Raji (cell line): Measurements from ENCODE around the gene MNT.

Experiments
- POLR2A ChIP-seq: IDR thresholded peaks from 2 replicates; pipeline ENCODE4 v1.6.1; 2011; ENCODE audit warnings: low read depth, low read length, control low read depth; ENCODE audit not compliant: insufficient read depth

Gene MNT

GRCh38 chr17:2400474-2400866 is 390 bp downstream of the MNT start:
- no peak for TF ChIP-seq POLR2A

- peak; percentile 72 for TF ChIP-seq POLR2A
Measured at GRCh38 chr17:2399572-2400473, 1.0 kb downstream of the MNT start.

DNA sequence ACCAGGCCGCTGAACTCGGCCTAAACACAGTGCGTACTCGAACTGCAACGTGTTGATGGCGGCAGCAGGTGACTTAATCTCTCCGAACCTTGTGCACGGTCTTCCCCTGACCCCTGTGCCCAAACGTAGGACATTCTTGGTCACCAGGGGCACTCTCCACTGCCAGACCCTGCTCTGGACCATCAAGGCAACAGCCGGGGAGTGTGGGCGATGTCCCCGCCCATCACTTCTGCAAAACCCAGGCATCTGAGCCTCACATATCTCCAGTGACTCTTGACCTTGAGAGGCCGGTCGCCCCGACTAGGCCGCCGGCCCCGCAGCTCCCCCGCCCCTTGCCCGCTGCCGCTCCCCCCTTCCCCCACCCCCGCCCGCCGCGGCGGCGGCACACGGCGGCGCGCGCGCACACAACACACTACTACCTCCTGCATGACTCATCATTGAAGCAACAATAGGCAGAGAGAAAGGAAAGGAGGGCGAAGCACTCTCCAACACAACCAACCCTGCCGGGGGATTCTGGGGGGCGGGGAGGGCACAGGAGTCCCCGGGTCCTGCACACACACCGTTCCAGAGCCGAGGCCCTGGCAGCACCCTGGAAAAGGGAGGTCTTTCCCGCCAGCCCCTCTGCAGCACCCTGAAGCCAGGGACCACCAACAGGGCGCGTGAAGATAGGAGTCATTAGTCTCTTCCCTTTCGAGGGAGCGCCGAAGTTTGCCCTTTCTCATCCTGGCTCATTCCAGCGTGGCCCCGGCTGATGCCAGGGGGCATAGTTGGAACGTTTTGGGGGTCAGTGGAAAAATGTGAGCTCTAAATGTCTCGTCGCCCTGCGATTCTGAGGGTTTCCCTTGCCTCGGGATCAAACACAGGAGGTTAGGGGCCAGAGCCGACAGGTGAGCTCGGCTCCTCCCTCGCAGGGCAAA is 1.9 kb downstream of the MNT start:
- TF ChIP-seq POLR2A, result no peak

- no peak for TF ChIP-seq POLR2A
Measured at GRCh38 chr17:2398182-2398581, 2.7 kb downstream of the MNT start.

DNA sequence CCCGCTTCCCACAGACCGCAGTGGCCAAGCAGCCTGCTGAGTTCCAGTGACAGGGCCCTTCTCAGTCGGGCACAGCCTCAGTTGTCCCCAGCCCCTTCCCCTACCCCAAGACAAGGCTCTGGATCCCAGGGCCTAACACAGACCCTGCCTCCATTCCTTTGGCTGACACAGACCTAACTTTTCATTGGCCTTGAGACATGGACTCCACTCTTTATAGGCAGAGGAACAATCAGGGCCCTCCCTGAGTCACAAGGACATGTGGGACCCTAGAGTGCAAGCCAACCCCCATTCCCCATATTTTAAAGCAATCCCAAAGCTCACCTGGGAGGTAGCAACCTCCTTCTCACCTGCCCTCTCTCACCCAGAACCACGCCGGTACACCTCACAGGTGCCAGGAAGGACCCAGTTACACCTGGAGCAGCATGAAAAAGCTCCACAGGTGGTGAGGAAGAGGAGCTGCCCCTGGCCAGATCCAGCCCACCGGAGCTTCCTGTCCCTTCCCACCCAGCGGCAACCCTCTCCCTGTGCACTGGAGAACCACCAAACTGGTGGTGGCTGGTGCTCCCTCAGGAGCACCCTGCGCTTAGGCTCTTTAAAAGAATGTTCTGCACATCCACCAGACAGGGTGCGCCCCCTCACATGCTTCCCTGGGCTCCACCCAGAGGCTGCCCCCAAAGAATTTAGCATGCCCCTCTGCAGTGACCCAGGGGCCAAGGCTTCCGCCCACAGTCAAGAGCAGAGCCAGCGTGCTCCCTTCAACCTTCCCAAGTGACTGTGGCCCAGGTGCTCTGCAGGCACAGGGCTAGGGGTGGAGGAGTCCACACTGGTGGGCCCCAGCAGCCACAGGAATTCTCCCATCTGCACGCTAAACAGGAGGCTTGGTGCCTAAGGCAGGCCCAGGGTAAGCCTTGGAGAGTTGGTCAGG is 3.4 kb downstream of the MNT start:
- TF ChIP-seq POLR2A, result no peak

- no peak for TF ChIP-seq POLR2A
Measured at GRCh38 chr17:2396568-2397246, 4.2 kb downstream of the MNT start.

DNA sequence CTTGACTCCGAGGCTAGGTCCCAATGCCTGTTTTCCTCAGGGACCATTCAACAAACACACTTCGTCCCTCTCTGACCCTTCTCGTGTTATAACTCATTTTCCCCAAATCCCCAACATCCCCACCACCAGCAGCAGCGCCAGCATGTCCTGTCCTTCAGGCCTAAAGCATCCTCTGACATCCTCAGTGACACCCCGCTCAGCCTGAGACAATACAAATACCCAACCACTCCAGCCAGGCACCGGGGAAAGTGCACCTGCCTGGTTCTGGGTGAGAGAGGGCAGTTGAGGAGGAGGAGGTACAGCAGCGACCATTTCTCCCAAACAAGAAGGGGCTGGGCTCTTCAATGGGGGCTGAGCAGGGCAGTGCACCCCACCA is 4.7 kb downstream of the MNT start:
- TF ChIP-seq POLR2A, result no peak

DNA sequence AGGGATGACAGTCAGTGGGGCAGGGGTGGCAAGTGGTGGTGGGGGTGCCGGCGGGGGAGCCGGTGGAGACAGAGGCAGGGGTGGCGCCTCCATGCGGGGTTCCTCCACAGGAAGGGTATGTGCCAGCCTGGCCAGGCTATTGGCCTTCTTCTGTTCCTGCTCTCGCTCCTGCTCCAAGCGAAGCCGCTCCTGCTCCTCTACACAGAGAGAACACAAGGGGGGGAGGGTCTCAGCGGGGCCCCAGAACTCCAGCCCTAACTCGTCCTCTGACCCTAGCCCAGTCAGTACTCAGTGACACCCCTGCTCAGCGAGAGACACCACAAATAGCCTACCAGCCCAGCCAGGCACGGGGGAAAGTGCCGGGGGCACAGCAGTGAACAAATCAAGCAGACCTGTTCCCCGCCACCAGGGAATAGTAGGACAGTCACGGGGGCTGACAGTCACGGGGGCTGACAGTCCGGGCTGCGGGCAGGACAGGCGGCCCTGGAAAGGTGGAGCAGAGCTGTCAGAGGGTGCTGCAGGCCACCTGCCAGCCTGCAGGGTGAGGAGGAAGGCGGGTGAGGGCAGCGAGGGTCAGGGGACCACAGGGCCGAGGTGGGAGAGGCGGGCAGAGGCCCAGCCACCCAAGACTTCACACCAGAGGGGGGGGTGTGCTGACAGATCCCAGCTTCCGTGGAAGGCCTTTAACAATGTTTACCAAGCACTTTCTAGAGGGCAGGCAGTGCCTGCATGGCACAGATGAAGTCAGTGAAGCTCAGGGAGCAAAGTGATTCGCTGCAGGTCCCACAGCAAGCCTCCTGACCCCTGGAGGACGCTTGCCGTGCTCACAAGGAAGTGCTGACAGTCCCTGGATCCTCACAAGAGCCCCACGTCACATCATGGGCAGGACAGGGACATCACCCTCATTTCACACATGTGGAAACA is 5.3 kb downstream of the MNT start:
- TF ChIP-seq POLR2A, result no peak

DNA sequence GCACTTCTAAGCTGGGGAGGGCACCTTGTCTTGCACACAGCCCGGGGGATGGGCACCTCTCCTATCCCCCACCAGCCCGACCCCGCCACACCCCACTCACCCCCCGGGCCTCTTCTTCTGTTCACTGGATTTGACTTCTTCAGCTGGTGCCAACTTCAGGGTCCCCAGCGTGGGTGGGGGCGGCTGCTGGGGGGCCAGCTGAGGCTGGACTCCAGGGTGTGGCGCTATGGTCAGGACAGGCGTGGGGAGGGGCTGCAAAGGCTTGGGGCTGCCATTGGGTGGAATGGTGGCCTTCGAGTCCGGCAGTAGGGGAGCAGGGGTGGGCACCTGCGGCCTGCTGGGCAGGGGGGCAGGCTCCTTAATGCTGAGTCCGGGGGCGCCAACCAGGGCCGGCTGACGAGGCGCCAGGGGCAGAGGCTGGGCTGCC is 6.1 kb downstream of the MNT start:
- no peak for TF ChIP-seq POLR2A

- no peak for TF ChIP-seq POLR2A
Measured at GRCh38 chr17:2393954-2394749, 6.7 kb downstream of the MNT start.

DNA sequence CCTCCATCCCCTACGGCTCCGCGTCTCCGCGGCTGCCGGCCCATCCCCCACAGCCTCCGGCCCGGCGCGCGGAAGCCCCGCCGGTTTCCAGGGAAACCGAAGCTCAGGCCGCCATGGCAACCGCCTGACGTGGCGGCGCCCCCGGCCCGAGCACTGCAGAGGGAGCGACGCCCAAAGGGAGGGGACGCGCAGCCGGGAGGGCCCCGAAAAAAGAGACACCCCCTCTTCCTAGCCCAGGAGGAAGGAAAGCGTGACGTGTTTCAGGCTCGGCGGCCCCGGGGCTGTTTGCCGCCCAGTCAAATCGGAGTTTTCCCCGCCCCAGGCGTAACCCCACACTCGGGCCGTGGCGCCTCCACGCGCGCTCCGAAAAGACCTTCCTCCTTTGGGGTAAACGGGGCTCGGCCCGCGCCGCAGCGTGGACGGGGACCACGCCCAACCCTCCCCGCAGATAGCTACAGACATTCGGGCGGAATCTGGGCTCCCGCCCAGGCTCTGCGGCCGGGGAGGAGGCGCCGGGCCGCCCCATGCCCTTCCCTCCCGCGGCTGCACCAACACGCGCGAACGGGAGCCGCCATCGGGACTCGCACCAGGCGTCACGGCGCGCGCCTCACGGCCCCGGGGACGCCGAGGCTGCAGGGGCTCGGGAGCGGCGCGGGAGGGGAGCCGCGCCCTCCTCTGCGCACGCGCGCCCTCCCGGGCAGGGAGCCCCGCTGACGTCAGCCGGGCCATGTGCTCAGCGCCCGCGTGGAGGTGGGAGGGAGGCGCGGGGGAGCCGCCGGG is 7.5 kb downstream of the MNT start:
- peak; percentile 64 for TF ChIP-seq POLR2A

DNA sequence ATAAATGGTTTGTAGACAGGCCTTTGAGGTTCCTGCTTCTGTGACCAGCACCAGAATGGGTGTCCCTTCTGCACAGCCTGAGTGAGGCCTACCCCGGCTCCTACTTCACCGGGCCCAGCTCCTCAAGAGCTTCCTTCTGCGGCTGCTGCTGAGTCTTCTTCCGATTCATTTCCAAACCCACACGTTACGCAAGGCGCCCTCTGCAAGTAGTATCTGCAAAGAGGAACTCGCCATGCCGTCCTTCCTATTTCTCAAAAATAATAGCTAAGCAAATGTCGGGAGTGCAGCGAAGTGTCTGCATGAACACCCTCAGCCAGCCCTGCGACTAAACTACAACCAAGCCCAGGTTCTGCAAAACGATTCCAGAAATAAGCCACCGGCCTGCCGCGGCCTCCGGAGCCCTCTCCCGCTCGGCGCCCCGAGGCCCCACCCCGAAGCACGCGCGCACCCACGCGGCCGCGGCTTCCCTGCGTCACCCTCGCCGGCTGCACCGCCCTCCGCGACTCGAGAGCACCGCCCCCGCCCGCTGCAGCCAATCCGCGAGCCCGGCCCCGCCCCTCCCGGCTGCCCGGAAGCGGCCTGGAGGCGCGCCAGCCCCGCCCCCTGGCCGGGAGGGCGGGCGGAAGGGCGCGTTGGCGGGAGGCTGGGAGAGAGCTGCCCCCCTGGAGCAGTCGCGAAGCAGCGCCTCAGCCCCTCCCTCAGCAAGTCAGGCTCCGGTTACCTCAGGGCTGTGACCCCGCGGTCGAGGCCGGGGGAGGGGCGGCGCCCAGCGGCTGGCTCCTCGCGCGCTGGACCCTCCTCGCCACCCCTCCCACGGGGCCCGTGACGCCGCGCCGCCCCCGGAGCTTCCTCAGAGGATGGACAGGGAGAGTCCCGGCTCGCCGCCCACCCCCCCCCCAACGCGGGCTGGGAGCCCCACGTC is 8.3 kb downstream of the MNT start:
- peak; percentile 86 for TF ChIP-seq POLR2A
